HL-60 (cell line): ENCODE results near the gene CTAGE1.

Source experiments
- POLR2AphosphoS5 ChIP-seq: IDR thresholded peaks from 2 replicates; pipeline ENCODE4 v1.6.1; 2012; ENCODE audit warnings: low read depth
- SPI1 ChIP-seq: IDR thresholded peaks from 2 replicates; pipeline ENCODE4 v1.6.1; 2012; ENCODE audit warnings: low read depth, mild to moderate bottlenecking, borderline replicate concordance
- TF ChIP-seq, protein P1 (sequence below): IDR thresholded peaks from one replicate; pipeline ENCODE4 v1.5.1; 2011; ENCODE audit warnings: low read length, control low read depth, inconsistent platforms; ENCODE audit not compliant: insufficient read depth

DNA sequence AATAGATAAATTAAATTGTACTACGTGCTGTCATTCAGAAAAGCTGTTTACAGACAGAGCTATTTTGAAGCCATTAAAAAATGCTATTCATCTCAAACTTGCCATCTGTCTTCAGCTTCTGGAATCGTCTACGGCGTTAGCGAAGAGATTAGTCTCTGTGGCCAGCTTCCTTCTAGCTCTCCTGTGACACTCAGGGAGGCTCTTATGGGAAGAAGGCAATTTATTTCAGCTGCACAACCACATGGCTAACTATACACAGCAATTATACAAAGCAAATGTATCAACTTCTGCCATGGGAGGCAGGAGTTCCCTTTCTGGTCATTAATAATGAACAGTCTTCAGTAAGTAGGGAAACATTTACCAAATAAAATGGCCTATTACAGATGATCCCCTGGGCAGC, 6.3 kb downstream of the CTAGE1 start:
- no peak for TF ChIP-seq POLR2AphosphoS5
- TF ChIP-seq, protein P1, sequence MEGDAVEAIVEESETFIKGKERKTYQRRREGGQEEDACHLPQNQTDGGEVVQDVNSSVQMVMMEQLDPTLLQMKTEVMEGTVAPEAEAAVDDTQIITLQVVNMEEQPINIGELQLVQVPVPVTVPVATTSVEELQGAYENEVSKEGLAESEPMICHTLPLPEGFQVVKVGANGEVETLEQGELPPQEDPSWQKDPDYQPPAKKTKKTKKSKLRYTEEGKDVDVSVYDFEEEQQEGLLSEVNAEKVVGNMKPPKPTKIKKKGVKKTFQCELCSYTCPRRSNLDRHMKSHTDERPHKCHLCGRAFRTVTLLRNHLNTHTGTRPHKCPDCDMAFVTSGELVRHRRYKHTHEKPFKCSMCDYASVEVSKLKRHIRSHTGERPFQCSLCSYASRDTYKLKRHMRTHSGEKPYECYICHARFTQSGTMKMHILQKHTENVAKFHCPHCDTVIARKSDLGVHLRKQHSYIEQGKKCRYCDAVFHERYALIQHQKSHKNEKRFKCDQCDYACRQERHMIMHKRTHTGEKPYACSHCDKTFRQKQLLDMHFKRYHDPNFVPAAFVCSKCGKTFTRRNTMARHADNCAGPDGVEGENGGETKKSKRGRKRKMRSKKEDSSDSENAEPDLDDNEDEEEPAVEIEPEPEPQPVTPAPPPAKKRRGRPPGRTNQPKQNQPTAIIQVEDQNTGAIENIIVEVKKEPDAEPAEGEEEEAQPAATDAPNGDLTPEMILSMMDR = no peak
- TF ChIP-seq SPI1 = no peak
